HepG2 (cell line): Measurements from ENCODE around the gene SWI5. TPM values are rescaled to one million over a fixed set of nuclear protein-coding genes. Genes with fewer than 3 reads are reported as not detected.

Experiments used
- ATAC-seq: fragments of 200-7000 bp; cut with Tn5 transposase; 3 replicates; pipeline ENCODE4 v1.9.1; 2020; ENCODE audit warnings: mild to moderate bottlenecking, moderate library complexity
- BruUV-seq: library from RNA; stranded (reverse); fragments of 400-500 nt; replicated peaks from 2 replicates; lab custom pipeline; 2021; lab: Mats Ljungman, UMichigan
- CTCF ChIA-PET: fragments of 300-600 bp; formaldehyde crosslinking; extraction: SDS; loops from one replicate; lab custom pipeline; 2021; ENCODE audit warnings: low total read pairs, inconsistent platforms, low intra/inter-chr PET ratio; lab: Yijun Ruan, JAX
- POLR2A ChIA-PET: fragments of 350-600 bp; sonication (Branson Sonifier 250); formaldehyde crosslinking; loops from one replicate; lab custom pipeline; 2020; ENCODE audit warnings: antibody characterized with exemption, inconsistent platforms; lab: Yijun Ruan, JAX
- DNase-seq: peaks from one replicate; pipeline ENCODE4 v3.0.0-alpha.2; 2015; ENCODE audit warnings: low spot score
- FAIRE-seq: peaks from 3 replicates; lab custom pipeline; 2011; peaks lifted over from hg19 to GRCh38; lab: Jason Lieb, UNC
- H2AFZ ChIP-seq: one replicate; pipeline ENCODE4 v1.6.1; 2011; ENCODE audit warnings: low read length, inconsistent platforms
- H3K27ac ChIP-seq: fragments of 300-600 bp; 3 replicates; pipeline ENCODE4 v1.8.0; 2011; ENCODE audit warnings: mixed run types, mild to moderate bottlenecking, mixed read lengths, low read length, inconsistent platforms; ENCODE audit not compliant: insufficient read depth; ENCODE audit errors: extremely low read length
- H3K27me3 ChIP-seq, 2 experiments: fragments of 200-600 bp in 1 of 2; 2 replicates in 1 of 2; 3 replicates in 1 of 2; pipeline versions ENCODE4 v1.6.0 to v1.8.0; 2011; ENCODE audit warnings: low read length in 2 of 2, mild to moderate bottlenecking in 2 of 2, moderate library complexity in 2 of 2, inconsistent platforms in 1 of 2; ENCODE audit not compliant: insufficient read depth in 2 of 2, control insufficient read depth in 1 of 2
- H3K36me3 ChIP-seq, 2 experiments: fragments of 200-600 bp in 1 of 2; replicated peaks in 1 of 2; 2 replicates in 1 of 2; 3 replicates in 1 of 2; pipeline versions ENCODE4 v1.5.1 to v1.8.0; 2011; ENCODE audit warnings: low read length in 2 of 2, inconsistent platforms in 1 of 2; ENCODE audit not compliant: insufficient read depth in 2 of 2, control insufficient read depth in 1 of 2
- H3K4me1 ChIP-seq: 2 replicates; pipeline ENCODE4 v1.5.1; 2012; ENCODE audit warnings: low read length, inconsistent platforms; ENCODE audit not compliant: insufficient read depth
- H3K4me2 ChIP-seq: 2 replicates; pipeline ENCODE4 v1.6.0; 2011; ENCODE audit warnings: low read depth, low read length, inconsistent platforms
- H3K4me3 ChIP-seq, 3 experiments: fragments of 200-600 bp in 1 of 3; sonication (generic), shearing (Covaris generic) in 1 of 3; replicated peaks in 1 of 3; 2 replicates each; pipeline ENCODE4 v1.5.1; 2011 to 2016; ENCODE audit warnings: low read length in 3 of 3, inconsistent platforms in 2 of 3, low read depth in 2 of 3, mild to moderate bottlenecking in 2 of 3, control low read depth in 1 of 3, mixed read lengths in 1 of 3; ENCODE audit not compliant: insufficient read depth in 1 of 3
- H3K79me2 ChIP-seq: one replicate; pipeline ENCODE4 v1.6.1; 2011; ENCODE audit warnings: low read length, inconsistent platforms; ENCODE audit not compliant: insufficient read depth
- H3K9ac ChIP-seq: 2 replicates; pipeline ENCODE4 v1.6.0; 2011; ENCODE audit warnings: mild to moderate bottlenecking, low read depth, low read length, inconsistent platforms; ENCODE audit not compliant: insufficient read depth
- H3K9me3 ChIP-seq: 2 replicates; pipeline ENCODE4 v1.5.1; 2012; ENCODE audit warnings: mild to moderate bottlenecking, low read length
- H4K20me1 ChIP-seq: 2 replicates; pipeline ENCODE4 v1.6.0; 2011; ENCODE audit warnings: inconsistent platforms, mild to moderate bottlenecking, low read length, moderate library complexity; ENCODE audit not compliant: insufficient read depth
- ARID2 ChIP-seq: sonication (generic); formaldehyde crosslinking; IDR thresholded peaks from 2 replicates; pipeline ENCODE4 v1.8.1; 2022; ENCODE audit warnings: mild to moderate bottlenecking, missing genetic modification reagents, borderline replicate concordance
- CBFB ChIP-seq: sonication (generic); formaldehyde crosslinking; IDR thresholded peaks from 2 replicates; pipeline ENCODE4 v1.4.0; 2020; ENCODE audit warnings: missing genetic modification reagents
- CENPX ChIP-seq: sonication (generic); formaldehyde crosslinking; IDR thresholded peaks from 2 replicates; pipeline ENCODE4 v1.9.0; 2021; ENCODE audit warnings: mild to moderate bottlenecking, missing genetic modification reagents, moderate library complexity
- RARG ChIP-seq: sonication (generic); formaldehyde crosslinking; IDR thresholded peaks from 2 replicates; pipeline ENCODE4 v1.4.0; 2020; ENCODE audit warnings: low read depth, mild to moderate bottlenecking, missing genetic modification reagents
- SIN3A ChIP-seq: IDR thresholded peaks from 2 replicates; pipeline ENCODE4 v1.6.1; 2011; ENCODE audit warnings: low read depth, mild to moderate bottlenecking, control low read depth, low read length, borderline replicate concordance
- SKI ChIP-seq: fragments of 450-650 bp; IDR thresholded peaks from one replicate; pipeline ENCODE4 v1.6.1; 2018; ENCODE audit warnings: mild to moderate bottlenecking; ENCODE audit not compliant: partially characterized antibody
- SRSF4 ChIP-seq: fragments of 200-400 bp; formaldehyde crosslinking; IDR thresholded peaks from one replicate; pipeline ENCODE4 v1.6.1; 2018; ENCODE audit warnings: mild to moderate bottlenecking, low read depth, low read length, moderate library complexity; ENCODE audit not compliant: poor library complexity, severe bottlenecking
- TARDBP ChIP-seq: sonication (generic); formaldehyde crosslinking; IDR thresholded peaks from 2 replicates; pipeline ENCODE4 v1.8.0; 2022; ENCODE audit warnings: mild to moderate bottlenecking, missing genetic modification reagents
- ZFP36L2 ChIP-seq: sonication (generic); formaldehyde crosslinking; IDR thresholded peaks from 2 replicates; pipeline ENCODE4 v1.4.0; 2020; ENCODE audit warnings: missing genetic modification reagents
- ZKSCAN8 ChIP-seq: IDR thresholded peaks from 2 replicates; pipeline ENCODE4 v1.6.1; 2016; ENCODE audit warnings: borderline replicate concordance, missing genetic modification reagents, missing compliant biosample characterization
- ZNF383 ChIP-seq: sonication (generic); formaldehyde crosslinking; IDR thresholded peaks from 2 replicates; pipeline ENCODE4 v1.4.0; 2020; ENCODE audit warnings: missing genetic modification reagents, mild to moderate bottlenecking, borderline replicate concordance
- ZNF724P ChIP-seq: sonication (generic); formaldehyde crosslinking; IDR thresholded peaks from 2 replicates; pipeline ENCODE4 v1.8.0; 2022; ENCODE audit warnings: missing genetic modification reagents, borderline replicate concordance
- ZNF777 ChIP-seq: sonication (generic); formaldehyde crosslinking; IDR thresholded peaks from 2 replicates; pipeline ENCODE4 v1.4.0; 2020; ENCODE audit warnings: missing genetic modification reagents
- WGBS: methylation state at CpG from one replicate; pipeline ENCODE4 v1.1.6; 2017; ENCODE audit warnings: low lambda C conversion rate; 5-methylcytosine and 5-hydroxymethylcytosine counted together
- in situ Hi-C: cut with HindIII; loops from 2 replicates; pipeline ENCODE4 v1.10.0; 2017; ENCODE audit warnings: low pct_unique_long_range_greater_than_20kb; ENCODE audit not compliant: extremely low pct_ligation_motif_present
- intact Hi-C: fragments of 100-400 bp; cut with micrococcal nuclease; formaldehyde crosslinking; loops from one replicate; pipeline ENCODE4 v1.10.0; 2022; ENCODE audit not compliant: unreplicated experiment
- polyA plus RNA-seq, 8 experiments: library from polyadenylated mRNA; depleted of rRNA in 3 of 8; stranded (reverse) in 7 of 8; unstranded in 1 of 8; fragments of >200 nt; fragmentation: Illumina TruSeq in 4 of 8; extraction: Trizol in 4 of 8; gene quantifications; 2 replicates each; pipeline versions ENCODE4 v1.2.1 to v1.2.3, GENCODE V29; 2011 to 2016; ENCODE audit warnings: low read depth in 4 of 8, missing spikeins in 1 of 8, mixed read lengths in 1 of 8; ENCODE audit not compliant: insufficient read depth in 1 of 8
- total RNA-seq, 5 experiments: library from RNA; depleted of rRNA; stranded (reverse); fragments of >200 nt; fragmentation: Illumina TruSeq; extraction: Trizol; gene quantifications; 2 replicates each; pipeline ENCODE4 v1.2.3, GENCODE V29; 2016; ENCODE audit warnings: low read depth in 1 of 5
- TF ChIP-seq, protein P1 (sequence below): sonication (generic); formaldehyde crosslinking; IDR thresholded peaks from 2 replicates; pipeline ENCODE4 v1.9.0; 2021; ENCODE audit warnings: missing genetic modification reagents, borderline replicate concordance
- TF ChIP-seq, protein P2 (sequence below), 2 experiments: sonication (generic) in 1 of 2; formaldehyde crosslinking in 1 of 2; IDR thresholded peaks; 2 replicates each; pipeline versions ENCODE4 v1.4.0 to v1.6.1; 2016 to 2020; ENCODE audit warnings: borderline replicate concordance in 1 of 2, low read depth in 1 of 2, mild to moderate bottlenecking in 1 of 2, missing genetic modification reagents in 1 of 2
- TF ChIP-seq, protein P3 (sequence below): IDR thresholded peaks from 2 replicates; pipeline ENCODE4 v1.6.1; 2016; ENCODE audit warnings: missing compliant biosample characterization, missing genetic modification reagents, borderline replicate concordance

The SWI5 gene
- total and polyA plus RNA-seq, 2 of the 13 experiments (the other 11 are each of a cell fraction or from before 2014, with no cell fraction given), result 39.2 to 41.0 TPM

DNA sequence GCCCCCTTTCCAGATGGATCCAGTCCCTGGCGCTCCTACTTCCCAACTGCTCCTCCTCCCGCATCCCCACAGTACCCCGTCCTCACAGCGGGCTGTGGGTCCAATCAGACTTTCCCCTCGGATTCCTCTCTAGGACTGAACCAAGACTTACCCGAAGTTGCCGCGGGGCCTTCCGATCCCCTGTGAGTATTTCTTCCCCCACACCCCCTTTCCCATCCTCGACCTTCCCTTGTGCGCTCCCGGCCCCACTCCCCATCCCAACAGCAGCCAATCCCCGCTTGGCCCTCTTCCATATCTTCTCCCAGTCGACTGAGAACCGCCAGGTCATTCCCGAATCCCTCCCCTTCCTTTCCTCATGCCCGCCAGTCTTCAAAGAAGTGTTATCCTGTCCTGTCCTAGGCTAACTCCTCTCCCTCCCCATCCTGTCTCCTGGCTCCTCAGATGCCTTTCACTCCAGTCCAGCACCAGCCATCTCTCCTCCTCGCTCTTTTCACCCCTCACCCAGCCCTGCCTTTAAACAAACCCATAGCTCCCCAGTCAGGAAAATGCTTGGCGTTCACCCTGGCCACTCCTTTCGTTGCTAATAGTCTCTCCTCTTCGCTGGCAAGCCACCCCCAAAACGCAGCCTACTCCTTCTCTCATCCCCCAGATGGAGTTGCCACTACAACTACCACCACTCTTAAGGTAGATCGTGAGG is 646 bp downstream of the SWI5 start:
- peaks cover 30% of the 10 kb centered on the region for H3K79me2 ChIP-seq
- DNase-seq (no peak), FAIRE-seq (no peak), ATAC-seq (peak; percentile 42)
- H3K27me3 ChIP-seq, result no peaks in the 10 kb centered on the region; a peak in 1 of 5 replicates
- H4K20me1 ChIP-seq, result 0 out of 2 replicates have a peak, but pooled peaks cover 5% of the 10 kb centered on the region
- CTCF ChIA-PET, result no interaction called here
- WGBS, result 5% methylated on average over 23 of the region's 23 CpGs
- in situ Hi-C loops, result no loop called here
- peaks cover 2 to 16% of the 10 kb centered on the region in 2 experiments; a peak in 3 of 5 replicates for H3K36me3 ChIP-seq
- no peaks in the 10 kb centered on the region for H3K9me3 ChIP-seq
- POLR2A ChIA-PET, result interaction anchor here (0.5 to 2.1 kb wide), 16 partner anchors 9 to 276 kb away, joined by 3 to 21 read pairs (median 5); partner anchors contain the start of genes BBLN, GLE1, SPTAN1 and URM1
- peaks cover 29% of the 10 kb centered on the region for H3K4me1 ChIP-seq
- H3K4me3 ChIP-seq, result peak overlapping the region; percentile 68 to 98 (median 81)
- intact Hi-C loops, result no loop called here
- H3K4me2 ChIP-seq, result peak overlapping the region; percentile 93
- H3K27ac ChIP-seq, result peak overlapping the region; percentile 68
- TSS peak; percentile 72 for BruUV-seq
- peak overlapping the region; percentile 28 for H2AFZ ChIP-seq
- H3K9ac ChIP-seq, result peak overlapping the region; percentile 86
- TF ChIP-seq, protein P1, sequence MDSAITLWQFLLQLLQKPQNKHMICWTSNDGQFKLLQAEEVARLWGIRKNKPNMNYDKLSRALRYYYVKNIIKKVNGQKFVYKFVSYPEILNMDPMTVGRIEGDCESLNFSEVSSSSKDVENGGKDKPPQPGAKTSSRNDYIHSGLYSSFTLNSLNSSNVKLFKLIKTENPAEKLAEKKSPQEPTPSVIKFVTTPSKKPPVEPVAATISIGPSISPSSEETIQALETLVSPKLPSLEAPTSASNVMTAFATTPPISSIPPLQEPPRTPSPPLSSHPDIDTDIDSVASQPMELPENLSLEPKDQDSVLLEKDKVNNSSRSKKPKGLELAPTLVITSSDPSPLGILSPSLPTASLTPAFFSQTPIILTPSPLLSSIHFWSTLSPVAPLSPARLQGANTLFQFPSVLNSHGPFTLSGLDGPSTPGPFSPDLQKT (CRISPR knock-in tag), result no peak
- TF ChIP-seq SIN3A (no peak), RARG (CRISPR knock-in tag) (no peak), ZFP36L2 (CRISPR knock-in tag) (no peak), CBFB (0 out of 2 replicates have a peak, but pooled peaks have one; percentile 13), SKI (no peak), SRSF4 (no peak), ARID2 (CRISPR knock-in tag) (no peak), CENPX (no peak), ZNF724P (CRISPR knock-in tag) (no peak), ZNF383 (no peak), TARDBP (no peak), ZKSCAN8 (CRISPR knock-in tag) (no peak), ZNF777 (CRISPR knock-in tag) (no peak; the same call in 1 of the 2 replicates)
- TF ChIP-seq, protein P2, sequence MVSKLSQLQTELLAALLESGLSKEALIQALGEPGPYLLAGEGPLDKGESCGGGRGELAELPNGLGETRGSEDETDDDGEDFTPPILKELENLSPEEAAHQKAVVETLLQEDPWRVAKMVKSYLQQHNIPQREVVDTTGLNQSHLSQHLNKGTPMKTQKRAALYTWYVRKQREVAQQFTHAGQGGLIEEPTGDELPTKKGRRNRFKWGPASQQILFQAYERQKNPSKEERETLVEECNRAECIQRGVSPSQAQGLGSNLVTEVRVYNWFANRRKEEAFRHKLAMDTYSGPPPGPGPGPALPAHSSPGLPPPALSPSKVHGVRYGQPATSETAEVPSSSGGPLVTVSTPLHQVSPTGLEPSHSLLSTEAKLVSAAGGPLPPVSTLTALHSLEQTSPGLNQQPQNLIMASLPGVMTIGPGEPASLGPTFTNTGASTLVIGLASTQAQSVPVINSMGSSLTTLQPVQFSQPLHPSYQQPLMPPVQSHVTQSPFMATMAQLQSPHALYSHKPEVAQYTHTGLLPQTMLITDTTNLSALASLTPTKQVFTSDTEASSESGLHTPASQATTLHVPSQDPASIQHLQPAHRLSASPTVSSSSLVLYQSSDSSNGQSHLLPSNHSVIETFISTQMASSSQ (IDR thresholded peaks at IDR 0.05; ENCODE audit: low read depth), result no peak
- TF ChIP-seq, protein P2 (CRISPR knock-in tag; IDR thresholded peaks at IDR 0.05; ENCODE audit: borderline replicate concordance), result 0 out of 2 replicates have a peak, but pooled peaks have one; percentile 16
- TF ChIP-seq, protein P3, sequence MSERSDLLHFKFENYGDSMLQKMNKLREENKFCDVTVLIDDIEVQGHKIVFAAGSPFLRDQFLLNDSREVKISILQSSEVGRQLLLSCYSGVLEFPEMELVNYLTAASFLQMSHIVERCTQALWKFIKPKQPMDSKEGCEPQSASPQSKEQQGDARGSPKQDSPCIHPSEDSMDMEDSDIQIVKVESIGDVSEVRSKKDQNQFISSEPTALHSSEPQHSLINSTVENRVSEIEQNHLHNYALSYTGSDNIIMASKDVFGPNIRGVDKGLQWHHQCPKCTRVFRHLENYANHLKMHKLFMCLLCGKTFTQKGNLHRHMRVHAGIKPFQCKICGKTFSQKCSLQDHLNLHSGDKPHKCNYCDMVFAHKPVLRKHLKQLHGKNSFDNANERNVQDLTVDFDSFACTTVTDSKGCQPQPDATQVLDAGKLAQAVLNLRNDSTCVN (CRISPR knock-in tag), result no peak
